Ammon's horn (tissue), 1 donor: Measurements from ENCODE around the gene FAM89B.
A peak's percentile ranks its signal among the peaks of the same experiment; 100 is the strongest.

Experiments
- DNase-seq: peaks from one replicate; pipeline ENCODE4 v3.0.0-alpha.2; 2016; ENCODE audit warnings: low spot score

The FAM89B gene

DNA sequence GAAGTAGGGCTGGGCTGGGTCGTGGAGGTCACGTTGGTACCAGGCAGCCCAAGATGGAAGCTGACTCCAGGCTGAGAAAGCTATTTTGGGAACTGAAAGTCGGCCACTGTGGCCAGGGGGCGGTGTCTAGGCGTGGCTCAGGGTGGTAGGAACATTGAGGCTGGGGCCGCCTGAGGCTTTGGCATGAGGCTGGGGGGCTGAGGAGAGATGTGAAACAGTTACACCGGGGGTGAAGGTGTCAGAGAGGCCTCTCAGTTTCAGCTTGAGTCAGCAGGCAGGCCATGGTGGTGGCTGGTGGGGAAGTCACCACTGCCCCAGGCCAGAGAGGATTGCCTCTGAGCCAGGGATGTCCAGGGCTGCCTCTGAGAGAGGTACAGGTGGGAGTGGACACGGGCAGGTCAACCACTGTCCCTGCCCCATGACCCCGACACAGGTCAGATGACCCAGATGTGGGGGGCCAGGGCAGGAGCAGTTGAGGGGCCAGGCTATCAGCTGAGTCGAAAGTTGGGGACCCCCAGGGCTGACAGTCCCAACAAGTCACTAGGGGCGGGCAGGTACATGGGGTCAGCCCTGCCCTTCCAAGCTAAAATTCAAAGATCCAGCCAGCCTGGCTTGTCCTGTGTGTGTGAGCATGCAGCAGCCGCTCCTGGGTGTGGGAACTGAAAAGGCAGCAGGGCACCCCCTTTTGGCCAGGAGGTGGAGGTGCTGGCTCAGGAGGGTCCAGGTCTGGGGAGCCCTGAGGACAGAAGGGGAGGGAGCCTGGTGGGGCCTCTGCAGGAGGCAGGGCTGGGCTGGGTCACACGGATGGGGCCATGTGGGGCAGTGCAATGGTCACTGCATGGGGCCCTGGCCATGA, 16.1 kb downstream of the FAM89B start:
- DNase-seq, result no peak

DNA sequence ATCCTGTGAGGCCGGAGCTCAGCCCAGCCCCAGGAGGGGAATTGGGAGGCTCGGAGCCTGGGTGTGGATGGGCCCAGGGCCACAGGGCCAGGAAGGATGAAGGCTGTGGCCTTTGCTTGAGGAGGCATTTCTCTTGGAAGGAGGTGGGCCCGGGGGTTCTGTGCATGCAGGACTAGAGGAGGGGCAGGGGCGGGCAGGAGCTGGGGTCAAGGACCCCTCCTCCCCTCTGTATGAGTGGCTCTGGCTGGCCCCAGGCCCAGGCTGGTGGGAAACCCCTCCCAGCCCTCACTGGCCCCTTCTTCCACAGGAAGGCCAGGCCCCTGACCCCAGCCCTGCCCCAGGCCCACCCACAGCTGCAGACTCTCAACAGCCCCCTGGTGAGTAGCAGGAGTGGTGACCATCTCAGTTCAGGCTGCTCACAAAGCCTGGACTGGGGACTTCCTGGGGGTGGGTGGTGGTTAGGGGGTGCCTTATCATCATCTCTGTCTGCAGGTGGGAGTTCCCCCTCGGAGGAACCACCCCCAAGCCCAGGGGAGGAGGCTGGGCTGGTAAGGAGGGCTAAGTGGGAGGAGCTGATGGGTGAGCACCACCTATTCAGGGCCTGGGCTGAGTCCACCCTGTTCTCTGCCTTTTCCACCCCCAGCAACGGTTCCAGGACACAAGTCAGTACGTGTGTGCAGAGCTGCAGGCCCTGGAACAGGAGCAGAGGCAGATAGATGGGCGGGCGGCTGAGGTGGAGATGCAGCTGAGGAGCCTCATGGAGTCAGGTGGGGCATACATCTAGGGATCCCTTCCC, 17.3 kb downstream of the FAM89B start:
- DNase-seq, result no peak

DNA sequence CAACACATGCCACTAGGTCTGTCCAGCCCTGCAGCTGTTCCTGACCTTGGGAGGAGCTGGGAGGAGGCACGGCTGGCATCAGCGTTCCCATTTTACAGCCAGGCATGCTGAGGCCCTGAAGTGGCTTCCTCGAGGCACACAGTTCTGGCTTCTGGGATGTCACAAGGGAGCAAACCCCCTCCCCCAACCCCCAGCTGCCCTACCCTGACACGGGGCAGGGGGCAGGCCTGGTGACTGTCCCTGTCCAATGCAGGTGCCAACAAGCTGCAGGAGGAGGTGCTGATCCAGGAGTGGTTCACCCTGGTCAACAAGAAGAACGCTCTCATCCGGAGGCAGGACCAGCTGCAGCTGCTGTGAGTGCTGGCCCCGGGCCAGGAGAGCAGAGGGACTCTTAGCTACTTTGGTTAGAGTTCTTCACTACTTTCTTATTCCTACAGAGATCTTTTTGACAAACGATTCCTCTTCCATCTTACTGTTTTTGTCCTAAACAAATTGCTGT, 18.0 kb downstream of the FAM89B start:
- no peak for DNase-seq

DNA sequence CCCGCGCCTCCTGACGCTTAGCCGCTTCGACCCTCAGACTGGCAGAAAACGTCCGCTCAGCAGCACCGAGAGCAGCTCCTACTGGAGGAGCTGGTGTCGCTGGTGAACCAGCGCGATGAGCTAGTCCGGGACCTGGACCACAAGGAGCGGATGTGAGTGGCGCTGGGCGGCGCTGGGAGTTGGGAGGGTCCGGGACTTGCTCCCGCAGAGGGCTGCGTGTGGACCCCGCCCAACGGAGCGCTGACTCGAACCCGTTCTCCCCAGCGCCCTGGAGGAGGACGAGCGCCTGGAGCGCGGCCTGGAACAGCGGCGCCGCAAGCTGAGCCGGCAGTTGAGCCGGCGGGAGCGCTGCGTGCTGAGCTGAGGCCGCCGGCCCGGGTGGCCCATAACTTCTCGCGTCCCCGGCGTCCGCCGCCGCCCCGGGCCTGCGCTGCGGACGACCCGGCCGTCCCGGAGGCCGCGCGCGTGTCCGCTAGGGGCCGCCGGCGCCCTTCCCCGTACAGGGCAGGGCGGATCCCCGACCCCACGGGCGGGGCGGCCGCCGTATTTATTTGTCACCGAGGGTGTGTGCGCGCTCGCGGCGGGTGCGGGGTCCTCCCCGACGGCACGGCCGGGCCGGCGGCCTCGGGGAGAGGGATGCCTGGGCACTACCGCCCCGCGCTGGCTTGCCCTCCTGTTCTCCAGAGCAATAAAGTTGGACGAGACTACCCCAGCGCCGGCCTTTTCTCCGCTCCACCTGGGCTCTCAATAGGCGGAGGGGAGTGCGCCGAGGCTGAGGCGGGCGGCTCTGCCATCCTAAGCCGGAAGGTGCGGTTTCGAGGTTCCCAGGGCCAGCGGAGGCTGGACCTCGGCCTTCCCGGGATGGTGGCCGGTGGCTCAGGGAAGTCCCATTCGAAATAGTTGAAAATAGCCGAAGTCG, 19.9 kb downstream of the FAM89B start:
- DNase-seq, result no peak

DNA sequence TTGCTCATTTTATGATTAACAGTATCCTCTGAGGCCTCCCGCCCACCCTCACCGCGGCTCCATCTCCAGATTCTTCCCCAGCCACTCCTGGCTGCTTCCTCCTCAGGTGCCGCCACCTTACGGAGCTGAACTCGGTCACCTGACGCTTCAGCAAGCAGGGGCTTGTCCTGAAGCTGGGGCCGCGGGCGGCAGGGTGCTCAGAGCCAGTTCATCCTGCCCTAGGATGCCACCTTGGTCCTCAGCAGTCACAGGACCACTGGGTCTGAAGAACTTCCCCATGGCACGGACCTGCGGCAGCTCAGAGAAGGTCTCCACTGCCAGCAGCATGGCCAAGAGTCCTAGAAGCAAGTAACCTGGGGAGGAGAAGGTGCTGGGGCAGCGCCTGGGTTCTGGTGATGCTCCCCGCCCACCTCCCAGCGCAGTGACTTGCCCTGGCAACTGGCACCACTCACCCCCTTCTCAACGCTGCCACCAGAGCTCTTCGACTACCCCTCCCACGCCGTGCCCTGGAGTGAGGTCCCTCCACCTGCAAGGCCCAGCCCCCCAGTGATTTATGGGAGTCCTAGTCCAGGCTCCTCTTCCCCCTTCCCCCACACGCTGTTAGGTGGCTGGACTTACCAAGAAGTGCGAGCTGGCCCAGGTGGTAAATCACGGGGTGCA, 20.6 kb downstream of the FAM89B start:
- DNase-seq, result no peak

DNA sequence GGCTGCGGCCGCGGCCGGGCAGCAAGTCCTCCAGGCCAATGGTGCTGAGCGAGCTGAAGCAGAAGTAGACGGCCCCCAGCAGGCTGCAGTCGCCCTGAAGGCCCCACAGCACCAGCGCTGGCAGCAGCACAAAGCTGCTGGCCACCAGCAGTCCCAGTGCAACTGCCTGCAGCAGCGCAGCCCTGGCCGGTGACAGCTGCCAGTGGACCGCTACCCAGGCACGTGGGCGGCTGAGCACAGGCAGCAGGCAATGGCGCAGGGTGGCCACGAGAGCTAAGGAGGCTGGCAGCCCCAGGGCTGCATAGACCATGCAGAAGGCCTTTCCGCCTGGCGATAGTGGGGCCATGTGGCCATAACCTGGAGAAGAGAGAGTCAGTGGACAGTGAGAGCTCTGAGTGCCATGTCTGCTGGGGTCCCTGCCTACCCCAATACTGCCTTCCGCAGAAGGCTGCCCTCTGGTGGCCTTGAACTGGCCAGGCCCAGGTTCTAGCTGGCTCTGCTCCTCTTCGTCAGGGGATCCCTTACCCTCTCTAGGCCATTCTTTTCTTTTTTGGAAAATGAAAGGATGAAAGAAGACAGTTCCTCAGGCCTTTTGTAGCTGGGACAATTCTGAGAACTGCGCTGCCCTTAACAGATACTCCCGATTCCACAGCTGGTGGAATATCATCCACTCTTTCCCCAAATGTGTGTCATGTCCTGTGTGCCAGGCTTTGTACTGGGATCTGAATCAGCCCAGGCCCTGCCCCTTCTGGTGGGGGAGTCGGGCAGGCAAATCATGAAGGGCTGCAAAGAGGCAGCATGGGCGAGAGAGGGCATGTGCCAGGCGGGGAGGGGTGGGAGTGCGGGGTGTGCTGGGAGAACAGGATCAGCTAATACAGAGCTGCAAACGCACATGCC, 21.4 kb downstream of the FAM89B start:
- DNase-seq, result peak; percentile 81

DNA sequence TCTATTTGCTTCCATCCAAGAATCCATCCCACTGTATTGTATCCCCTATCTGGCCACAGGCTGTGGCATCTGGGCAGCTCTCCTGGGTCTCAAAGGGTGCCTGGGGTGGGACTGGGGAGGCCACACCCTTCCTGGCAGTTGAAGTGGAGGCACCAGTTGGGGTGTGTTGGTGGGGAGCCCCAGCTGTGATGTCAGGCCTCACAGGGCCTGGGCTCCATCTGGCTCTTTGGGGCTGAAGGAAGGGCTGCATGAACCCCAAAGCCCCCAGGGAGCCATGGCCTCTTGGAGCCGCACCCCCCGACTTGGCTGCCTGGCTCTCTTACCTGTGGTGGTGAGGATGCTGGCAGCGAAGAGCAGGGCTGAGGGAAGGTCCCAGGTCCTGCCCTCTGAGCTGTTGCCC, 22.8 kb downstream of the FAM89B start:
- no peak for DNase-seq

DNA sequence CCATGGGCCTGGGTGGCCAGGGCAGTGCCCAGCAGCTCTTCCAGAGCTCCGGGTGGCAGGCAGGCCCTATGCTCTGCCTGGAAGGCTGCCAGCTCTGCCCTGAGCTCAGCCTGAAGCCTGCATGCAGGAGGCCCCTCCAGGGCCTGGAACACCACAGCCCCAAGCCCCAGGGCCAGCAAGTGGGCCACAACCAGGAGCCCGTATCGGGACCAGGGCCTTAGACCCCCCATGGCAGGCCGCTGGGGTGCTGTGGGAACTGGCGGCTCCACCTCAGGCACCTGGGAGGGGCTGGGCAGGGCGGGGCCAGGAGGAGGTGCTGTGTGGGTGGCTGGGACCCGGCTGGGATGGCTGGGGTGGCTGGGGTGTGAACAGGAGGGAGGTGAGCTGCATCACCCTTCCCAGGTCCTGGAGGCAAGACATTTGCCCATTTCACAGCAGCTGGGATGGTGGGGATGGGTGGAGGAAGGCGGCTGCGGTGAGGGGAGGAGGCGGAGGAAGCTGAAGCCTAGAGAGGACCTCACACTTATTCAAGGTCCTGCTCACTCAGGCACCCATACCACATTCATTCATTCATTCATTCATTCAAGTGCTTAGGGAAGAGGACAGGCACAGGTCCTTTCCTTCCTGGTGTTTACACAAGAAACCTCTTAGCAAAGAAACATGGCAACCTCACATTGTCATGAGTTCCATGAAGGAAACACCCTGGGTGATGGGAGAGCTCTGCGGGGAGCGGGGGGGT, 23.4 kb downstream of the FAM89B start, which contains the start of gene KCNK7:
Gene KCNK7, minus strand, starts transcription at position 258 of the 739 bp plus-strand sequence. Its CDS starts 28 bp downstream, at position 230.
- no peak for DNase-seq

DNA sequence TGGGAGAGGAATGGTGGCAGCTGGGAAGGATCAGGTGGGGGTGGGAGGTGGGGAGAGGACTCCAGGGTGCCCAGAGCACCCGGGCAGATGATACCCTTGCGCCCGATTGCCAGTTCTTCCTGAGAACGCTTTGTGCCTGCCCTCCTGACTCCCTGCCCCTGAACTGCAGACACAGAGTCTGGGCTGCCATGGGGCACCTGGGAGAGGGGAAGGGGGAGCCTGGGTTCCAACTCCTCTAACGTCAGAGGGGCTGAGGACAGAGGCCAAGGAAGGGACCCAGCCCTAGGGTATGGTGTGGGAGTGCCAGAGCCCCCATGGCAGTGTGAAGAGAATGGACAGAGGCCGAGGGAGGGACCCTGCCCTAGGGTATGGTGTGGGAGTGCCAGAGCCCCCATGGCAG, 24.2 kb downstream of the FAM89B start:
- no peak for DNase-seq

DNA sequence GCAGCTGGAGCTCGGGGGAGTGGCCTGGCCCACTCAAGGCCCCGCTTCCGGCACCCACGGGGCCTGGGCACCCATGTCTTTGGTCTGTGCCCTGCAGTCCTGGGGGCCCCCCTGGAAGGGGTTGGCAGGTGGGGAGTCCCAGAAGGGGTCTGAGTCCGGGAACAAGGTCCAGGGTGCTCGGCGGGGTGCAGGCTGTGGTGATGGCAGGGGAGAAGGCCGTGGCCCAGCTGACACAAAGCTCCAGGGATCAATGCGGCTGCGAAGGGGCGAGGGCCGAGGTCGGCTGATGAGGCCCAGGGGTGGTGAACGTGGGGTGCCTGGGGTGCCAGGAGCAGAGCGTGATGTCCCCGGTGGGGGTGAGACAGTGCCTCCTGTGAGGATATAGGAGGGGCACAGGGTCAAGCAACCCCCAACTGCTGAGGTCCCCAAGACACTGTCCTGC, 25.9 kb downstream of the FAM89B start:
- DNase-seq, result no peak

DNA sequence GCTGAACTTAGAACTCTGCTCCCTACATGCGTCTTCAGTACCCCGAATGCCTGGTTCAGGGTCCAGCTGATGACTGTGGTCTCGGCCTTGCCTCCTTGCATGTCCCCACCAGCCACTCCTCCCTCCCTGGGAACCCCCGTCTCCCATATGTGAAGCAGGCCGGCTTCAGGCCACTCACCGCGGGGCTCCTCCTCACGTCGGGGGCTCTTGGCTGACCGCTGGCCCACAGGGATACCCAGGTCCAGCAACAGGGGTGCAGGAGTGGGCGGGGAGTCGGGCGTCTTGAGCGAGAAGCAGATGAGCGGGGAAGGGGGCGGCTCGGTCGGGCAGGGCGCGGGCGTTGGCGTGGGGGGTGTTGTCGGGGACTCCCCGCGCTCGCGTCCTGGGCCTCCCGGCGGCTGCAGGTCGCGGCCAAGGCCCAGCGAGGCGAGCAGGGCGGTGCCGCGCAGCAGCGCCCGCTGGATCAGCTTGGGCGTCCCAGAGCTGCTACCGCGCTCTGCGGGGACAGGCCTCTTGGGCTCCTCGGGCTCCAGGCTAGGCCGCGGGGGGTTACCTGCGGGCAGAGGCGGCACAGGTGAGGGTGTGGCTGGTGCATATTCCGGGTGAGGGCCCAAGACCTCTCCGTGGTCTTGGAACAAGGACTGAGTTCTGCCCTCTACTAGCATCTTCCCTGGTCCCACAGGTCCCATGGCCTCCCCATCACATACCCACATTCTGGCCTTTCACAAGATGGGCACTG, 27.0 kb downstream of the FAM89B start:
- no peak for DNase-seq

DNA sequence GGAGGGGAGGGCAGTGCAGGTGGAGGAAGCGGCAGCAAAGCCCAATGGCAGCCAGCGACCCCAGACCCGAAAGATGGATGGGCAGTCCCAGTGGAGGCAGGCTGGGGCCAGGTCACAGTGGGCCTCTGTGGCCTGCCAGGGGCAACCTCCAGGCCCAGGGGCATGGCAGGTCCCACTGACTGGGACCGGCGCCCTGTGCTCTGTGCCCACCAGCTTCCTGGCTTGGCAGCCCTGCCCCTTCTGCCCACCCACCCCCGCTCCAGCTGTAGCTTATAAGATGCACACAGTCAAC, 27.6 kb downstream of the FAM89B start:
- DNase-seq, result no peak

DNA sequence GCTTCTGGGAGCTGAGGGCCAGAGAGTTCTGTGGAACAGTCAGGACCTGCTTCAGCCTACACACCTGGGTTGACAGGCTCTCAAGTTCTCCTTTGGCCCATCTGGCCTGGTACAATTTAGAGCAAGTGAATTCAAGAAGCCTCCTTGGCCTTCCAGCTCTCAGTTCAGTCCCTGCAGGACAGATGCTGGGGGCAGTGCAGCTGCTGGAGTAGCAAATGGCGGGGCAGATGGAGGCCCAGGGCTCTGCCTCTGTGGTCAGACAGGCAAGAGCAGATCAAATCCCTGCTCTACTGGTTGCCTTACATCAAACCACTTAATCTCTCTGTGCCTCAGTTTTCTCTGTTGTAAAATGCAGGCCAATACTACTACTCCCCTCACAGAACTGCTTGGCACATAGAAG, 31.9 kb downstream of the FAM89B start:
- DNase-seq, result no peak

DNA sequence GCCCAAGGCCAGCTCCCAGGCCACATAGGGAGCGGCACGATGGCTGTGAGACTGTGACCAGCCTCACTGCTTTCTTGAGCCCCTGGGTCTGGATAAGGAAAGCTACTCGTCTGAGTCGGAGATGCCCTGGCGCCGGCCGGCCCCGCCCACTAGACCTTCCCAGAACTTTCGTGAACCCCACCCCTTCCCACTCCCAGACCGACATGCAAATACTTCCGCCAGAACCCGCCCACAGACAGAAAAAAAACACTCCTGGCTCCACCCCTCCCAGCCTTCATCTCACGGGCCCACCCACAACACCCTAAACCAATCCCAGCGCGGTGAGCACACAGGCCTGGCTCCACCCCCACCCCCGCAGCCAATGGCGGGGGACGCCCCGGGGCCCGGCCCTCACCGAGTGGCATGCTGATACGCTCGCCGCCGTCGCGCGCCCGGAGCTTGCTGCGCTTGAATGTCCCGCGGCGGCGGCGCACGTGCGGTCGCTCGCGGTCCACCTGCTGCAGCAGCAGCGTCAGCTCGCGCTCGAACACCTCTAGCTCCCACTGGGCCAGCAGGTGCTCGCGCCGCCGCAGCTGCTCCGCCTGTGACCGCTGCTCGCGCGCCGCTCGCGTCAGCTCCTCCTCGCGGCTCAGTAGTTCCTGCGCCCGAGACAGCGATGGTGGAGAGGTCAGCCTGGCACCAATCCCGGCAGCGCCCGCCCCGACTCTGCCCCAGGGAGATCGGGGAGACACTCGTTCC, 34.7 kb downstream of the FAM89B start:
- peak; percentile 97 for DNase-seq

DNA sequence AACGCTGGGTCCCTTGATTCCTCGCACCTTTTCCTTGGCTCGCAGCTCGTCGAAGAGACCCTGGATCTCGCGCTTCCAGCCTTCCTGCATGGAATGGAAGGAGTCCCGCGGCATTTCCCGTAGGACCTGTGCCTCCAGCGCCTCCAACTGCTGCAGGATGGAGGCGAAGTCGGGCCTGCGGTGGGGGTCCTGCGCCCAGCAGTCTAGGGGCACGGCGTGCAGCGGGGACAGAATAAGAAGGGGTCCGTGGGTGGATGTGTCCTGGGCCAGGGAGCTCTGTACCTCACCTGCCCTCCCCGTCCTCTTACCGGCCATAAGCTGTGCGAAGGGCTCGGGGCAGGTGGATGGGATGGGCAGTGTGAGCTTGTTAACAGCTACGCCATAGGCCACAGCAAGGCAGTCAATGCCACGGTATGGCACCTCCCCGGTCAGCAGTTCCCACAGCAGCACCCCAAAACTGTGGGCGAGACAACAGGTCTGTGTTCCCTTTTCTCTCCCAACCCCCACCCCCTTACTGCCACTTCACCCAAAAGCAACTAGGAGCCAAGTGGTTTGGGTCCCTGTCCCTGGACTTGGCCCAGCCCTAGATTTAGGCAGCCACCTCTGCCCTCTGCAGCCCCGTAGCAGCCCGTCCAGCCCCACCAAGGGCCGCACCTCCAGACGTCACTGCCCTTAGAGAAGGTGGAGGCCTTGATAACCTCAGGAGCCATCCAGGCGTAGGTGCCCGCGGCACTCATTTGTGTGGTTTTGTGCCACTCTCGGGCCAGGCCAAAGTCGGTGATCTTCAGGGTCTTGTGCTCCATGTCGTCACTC, 35.5 kb downstream of the FAM89B start:
- no peak for DNase-seq

DNA sequence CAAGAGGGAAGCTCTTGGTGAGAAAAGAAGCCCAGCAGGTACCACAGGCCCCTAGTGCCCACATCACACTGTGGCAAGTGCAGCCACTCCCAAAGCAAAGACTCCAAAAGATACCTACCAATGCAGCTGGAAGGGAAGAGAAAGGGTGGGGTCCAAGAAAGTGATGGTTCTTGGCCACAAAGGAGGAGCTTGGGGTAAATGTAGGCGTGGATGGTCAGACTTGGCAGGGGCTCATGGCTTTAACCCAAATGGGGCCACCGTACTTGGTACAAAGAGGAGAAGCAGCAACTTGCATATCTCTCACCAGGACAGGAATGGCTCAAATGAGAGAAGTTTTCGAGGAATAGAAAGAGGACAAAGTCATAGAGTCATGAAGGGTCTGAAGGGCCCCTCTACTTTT, 36.9 kb downstream of the FAM89B start:
- no peak for DNase-seq

DNA sequence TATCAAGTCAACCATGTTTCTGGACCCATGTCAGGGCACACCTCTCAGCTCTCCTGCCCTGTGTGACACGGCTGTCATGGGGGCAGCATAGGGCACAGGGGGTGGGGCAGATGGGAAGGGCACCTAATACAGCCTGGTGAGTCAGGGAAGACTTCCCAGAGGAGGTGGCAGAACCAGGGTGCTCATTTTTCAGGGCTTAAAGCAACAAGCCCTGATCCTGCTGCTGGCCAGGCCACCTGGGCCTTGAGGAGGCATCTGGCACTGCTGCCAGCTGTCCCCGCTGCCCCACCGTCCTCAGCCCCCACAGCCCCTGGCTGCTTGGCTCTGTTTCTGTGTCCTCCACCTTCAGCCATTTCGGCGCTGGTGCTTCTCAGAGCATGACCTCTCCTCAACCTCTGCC, 37.3 kb downstream of the FAM89B start:
- no peak for DNase-seq
